Erythroblast (primary cell): ENCODE results near the gene HMGCS2.

Experiments used
- DNase-seq, 2 experiments: peaks; one replicate each; lab custom pipeline; 2025; lab: John Stamatoyannopoulos, UW
- GATA1 ChIP-seq: IDR thresholded peaks from 2 replicates; pipeline ENCODE4 v1.6.1; 2011; ENCODE audit warnings: low read depth, mild to moderate bottlenecking, control low read depth, low read length, moderate library complexity
- POLR2A ChIP-seq: IDR thresholded peaks from 2 replicates; pipeline ENCODE4 v1.6.1; 2011; ENCODE audit warnings: mild to moderate bottlenecking, low read length

HMGCS2 gene

DNA sequence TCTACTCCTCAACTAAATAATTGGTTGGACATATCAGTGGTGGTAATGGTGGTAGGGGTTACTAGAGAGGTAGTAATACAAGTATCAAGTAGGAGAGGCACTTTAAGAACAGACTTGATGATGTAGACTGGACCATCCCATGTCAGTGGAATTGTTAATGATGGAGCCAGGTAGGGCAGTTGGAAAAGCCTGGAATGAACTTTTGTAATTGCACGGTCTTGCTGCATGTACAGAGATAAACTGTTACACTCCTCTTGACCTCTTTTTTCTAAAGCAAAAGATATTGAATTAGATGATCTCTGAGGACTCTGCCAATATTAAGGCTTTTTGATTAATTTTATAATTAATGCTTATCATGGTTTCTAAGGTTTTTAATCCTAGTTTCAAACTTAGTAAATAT, 5.8 kb downstream of the HMGCS2 start:
- DNase-seq = no peak
- TF ChIP-seq POLR2A (no peak), GATA1 (no peak)

DNA sequence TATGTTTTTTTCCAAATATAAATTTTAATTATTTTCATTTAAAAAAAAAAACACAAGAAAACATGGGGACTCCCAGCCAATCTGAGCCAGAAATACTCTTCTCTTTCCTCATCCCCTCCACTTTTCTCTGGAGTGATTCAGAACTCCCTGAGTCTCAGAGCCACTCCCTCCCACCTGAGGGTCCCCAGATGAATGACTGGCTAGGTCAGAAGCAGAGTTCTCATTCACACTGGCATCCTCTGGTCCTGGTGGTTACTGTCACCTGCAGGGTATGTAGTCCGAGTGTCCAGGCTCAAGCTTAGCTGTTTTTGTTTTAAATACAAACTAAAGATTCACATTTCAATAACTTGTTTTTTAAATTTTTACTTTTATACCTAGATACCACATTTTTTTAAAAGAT, 6.3 kb downstream of the HMGCS2 start:
- TF ChIP-seq GATA1 = no peak
- no peak for TF ChIP-seq POLR2A
- no peak for DNase-seq

DNA sequence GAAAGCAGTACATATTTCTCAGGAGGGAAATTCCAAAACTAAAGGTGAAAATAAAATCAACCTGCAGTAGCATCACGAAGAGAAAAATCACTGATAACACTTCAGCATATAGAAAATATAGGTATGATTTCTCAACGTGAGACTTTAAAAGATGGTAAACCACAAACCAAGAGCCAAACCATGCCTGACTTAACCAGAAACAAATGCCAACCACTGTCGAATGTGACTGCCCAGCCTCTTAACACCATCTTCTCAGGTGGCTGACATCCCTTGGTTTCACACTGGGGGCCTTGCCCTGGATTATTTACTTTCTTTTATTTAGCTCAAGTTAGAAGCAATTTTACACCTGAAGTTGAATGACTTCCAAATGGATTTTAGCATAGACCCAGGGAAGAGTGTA, 10.1 kb downstream of the HMGCS2 start:
- DNase-seq = no peak
- TF ChIP-seq GATA1 = no peak
- no peak for TF ChIP-seq POLR2A

DNA sequence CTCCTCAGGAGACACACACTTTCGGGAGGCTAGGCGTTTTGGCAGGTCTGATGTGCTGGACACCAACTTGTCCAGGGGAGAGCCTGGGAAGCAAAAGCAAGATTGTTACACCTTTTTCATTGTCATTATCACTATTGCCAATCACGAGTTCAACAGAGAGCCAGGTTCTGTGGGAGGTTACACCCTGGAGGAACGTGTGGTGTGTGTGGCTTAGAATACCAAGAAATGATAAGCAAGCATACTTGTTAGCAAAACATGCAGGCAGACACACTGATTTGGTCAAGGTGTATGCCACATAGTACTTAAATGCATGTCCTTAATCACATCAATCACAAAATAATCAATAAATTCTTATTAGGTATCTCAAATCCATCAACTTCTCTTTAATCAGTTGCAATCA, 16.1 kb downstream of the HMGCS2 start:
- DNase-seq = no peak
- TF ChIP-seq POLR2A (no peak), GATA1 (no peak)

DNA sequence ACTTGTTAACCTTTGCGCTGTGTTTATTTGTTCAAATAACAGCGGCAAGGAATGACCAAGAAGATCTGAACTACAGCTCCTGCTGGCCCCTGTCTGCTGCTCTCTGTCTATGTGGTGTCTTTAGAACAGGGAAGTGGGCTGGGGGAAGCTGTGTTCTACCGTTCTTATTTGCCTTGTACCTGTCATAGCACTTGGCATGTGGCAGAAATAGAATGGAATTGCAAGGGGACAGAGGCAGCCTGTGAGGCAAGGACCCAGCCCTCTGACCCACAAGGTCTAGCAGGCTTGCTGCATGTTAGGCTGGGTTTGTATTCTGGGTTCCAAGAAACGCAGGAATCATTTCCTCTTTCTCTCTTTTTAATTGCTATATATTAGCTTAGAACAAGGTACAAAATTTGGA, 20.7 kb downstream of the HMGCS2 start:
- TF ChIP-seq POLR2A (no peak), GATA1 (no peak)
- no peak for DNase-seq

DNA sequence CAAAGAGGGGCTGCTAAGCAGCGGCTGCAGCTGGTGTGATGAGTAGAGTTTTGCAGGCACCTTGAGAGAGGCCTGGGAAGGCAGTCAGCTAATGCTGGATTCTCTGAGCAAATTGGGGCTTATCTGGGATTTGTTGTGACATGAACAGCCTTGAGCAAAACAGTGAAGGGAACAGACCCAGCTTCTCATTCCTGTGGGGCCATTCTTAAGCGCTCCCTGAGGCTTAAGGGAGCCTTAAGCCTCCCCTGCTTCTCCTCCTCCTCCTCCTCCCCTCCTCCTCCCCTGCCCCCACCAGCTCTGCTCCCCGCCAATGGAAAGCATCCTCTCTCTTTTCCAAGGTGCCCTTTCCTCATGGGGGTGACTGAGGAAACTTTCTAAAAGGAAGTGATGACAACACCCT, 21.3 kb downstream of the HMGCS2 start:
- no peak for TF ChIP-seq GATA1
- TF ChIP-seq POLR2A = no peak
- no peak for DNase-seq

DNA sequence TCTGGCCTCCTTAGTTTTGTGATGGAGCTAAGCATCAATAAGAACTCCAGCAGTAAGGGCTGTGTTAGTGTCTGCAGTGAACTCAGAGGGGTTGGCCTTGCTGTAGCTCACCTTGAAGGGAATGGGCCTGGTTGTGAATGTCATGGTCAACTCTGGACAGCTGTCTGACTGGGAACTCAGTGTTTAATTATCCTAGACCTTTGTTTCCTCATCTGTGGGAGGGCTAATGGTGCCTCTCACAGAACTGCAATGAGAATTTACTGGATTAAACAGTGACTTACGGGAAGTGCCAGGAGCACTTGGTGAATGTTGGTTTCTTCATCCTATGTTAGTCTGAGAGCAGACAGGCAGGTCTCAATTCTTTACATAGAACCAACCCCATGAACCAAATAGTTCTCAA, 23.7 kb downstream of the HMGCS2 start:
- DNase-seq = no peak
- no peak for TF ChIP-seq GATA1

DNA sequence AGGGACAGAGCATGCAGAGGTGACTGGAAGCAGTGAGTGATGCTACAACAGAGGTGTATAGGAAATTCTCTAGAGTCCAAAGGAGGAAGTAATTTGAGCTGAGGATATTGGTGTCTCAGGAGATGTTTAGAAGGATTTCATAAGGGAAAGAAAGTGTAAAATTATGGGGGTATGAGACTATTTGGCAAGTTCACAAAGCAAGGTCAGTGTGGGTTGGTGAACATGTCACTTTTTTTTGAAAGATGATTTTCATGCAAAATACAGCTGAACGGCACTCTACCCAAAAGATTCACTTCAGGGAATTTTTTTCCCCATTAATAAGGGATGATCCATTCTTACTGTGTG, 24.1 kb downstream of the HMGCS2 start:
- no peak for DNase-seq
- TF ChIP-seq POLR2A (no peak), GATA1 (no peak)

DNA sequence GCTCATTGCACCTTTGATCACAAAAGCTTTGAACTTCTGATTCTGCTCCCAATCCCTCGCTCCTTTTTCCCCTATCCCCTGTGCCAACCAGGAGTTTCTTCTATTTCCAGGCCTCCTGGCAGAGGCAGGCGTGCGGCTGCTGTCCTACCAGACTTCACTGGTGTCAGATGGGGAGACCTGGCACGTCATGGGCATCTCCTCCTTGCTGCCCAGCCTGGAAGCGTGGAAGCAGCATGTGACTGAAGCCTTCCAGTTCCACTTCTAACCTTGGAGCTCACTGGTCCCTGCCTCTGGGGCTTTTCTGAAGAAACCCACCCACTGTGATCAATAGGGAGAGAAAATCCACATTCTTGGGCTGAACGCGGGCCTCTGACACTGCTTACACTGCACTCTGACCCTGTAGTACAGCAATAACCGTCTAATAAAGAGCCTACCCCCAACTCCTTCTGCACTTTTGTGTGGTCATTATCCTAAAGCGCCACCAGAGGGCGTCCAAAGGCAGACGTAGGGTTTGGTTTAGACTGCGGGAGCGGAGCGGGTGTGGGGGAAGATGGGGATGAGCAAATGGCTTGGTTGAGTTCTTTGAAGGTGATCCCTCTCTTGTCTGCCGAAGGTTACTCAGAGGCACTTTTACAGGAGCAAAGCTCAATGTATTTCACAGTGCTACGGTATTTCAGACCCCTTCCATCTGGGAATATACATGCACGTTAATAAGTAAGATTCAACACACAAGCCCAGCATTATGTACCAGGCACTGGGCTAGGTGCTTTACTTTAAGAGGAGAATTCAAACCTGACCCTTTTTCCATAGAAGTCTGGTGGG, 24.7 kb downstream of the HMGCS2 start:
- DNase-seq = peak; percentile 69 to 84
- TF ChIP-seq GATA1 (no peak), POLR2A (no peak)

DNA sequence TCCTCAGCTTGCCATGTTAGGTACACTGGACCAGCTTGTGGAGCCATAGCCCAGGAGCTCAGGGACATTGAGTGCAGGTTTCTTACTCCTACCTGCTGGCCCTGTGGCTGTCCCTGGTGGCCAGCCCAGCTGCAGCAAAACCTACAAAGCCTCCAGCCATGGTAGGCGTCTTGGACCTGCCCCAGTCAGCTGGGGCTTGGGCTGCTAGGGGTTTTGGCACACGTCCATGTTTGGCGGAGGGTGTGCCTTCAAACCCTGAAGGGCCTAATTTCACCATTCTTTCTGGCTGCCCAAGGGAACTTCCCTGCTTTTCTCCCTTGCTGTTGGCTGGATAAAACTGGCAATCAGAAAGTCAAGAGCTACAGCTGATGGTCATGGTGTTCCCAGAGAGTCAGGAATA, 25.4 kb downstream of the HMGCS2 start:
- TF ChIP-seq POLR2A (no peak), GATA1 (no peak)
- peak in 1 of 2 experiments; percentile 10 for DNase-seq

DNA sequence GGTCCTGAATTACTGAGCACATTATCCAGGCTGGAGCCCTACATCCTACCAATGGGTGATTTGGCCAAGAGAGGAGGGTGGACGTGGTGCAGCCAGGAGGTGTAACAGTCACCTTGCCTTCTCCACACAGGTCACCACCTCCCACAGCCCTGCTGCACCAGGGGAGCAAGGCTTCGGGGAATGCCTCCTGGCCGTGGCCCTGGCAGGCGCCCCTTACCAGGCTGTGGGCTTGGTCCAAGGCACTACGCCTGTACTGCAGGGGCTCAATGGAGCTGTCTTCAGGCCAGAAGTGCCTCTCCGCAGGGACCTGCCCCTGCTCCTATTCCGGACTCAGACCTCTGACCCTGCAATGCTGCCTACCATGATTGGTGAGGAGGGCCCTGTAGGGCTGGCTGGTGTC, 26.0 kb downstream of the HMGCS2 start:
- no peak for TF ChIP-seq GATA1
- no peak for TF ChIP-seq POLR2A
- DNase-seq = no peak

DNA sequence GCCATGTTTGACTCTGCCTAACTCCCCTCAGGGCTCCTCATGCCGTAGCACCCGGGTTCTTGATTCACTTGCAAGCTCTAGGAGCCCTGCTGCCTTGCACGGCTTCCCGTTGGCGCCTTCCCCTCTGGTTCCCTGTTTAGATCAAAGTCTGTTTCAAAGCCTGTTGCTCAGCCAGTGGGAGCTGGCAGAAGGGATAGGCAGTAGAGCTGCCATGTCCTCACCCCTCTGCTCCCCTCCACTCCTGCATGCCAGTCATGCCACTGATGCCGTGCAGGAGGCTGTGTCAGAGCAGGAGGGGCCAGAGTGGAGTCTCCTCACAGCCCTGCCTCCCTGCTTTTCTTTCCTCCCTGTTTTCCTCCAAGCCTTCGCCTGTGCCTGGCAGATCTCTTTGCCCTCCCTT, 26.5 kb downstream of the HMGCS2 start:
- DNase-seq = no peak
- no peak for TF ChIP-seq POLR2A
- no peak for TF ChIP-seq GATA1

DNA sequence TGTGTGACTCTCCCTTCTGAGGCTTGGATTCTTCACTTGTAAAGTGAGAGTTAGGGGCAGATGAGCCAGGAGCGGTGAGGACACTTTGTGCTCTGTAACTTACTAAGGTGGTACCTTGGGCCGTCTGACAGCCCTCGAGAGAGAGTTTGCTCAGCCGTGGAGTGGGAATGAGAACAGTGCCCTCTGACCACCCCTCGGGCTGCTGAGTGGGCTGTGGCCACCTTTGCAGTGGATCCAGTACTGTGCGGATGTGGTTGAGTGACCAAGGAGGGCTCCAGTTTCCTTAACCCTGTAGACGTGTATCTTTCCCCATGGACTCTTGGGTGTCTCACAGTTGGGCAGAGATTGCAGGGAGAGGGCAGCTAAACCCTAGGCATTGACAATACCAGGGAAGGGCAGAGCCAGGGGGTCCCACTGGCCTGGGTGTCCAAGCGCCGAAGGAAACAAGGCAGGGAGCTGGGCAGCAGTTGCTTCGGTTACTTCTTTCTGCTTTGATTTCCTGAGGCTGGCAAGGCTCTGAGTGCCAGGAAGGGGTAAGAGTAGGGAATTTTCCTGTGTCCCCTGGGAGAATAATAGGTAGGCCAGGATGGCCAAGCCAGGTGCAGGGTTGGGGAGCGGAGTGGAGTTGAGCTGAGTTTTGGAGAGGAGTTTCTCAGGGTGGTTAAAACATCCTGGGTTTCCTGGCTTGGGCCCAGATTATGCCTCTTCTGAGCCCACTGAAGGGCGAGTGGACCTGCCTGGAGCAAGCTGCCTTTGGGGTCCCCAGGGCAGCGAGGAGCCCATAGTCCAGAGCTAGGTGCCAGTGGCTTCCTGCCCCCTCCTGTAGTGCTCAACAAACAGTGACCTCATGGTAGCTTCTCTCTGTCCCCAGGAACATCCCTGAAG, 27.6 kb downstream of the HMGCS2 start:
- no peak for TF ChIP-seq GATA1
- no peak for TF ChIP-seq POLR2A
- no peak for DNase-seq

DNA sequence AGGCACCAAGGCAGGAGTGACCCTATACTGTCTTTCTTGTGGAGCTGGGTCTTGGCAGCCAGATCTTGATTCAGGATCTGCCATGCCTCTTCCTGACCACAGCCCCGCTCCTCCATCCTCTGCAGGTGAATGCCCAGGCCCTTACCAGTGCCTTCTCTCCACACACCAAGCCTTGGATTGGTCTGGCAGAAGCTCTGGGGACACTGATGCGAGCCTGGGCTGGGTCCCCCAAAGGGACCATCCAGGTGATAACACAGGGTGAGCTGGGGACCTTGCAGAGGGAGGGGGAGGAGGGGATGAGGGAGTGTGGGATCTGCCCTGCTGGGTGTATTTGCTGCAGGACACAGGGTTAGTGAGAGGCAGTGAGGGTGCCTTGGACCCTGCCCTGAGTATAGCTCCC, 28.4 kb downstream of the HMGCS2 start:
- TF ChIP-seq POLR2A (no peak), GATA1 (no peak)
- DNase-seq = no peak

DNA sequence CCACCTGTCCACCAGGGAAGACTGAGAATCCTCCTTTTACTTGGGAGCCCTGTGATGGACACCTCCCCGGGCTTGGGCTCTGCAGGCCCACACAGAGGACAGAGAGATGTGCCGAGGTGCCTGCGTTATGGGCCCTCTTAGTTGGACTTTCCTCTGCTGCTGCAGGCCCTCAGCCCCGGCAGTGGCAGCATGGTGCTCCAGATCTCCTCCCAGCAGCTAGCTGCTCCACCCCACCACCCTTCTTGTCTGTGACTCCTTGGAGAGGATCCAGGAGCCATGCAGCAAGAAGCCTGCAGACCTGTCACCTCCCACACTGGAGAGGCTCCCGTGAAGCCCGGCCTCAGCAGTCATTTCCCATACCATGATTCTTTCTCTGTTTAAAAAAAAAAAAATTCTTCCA, 29.6 kb downstream of the HMGCS2 start:
- DNase-seq = peak; percentile 14 to 36
- TF ChIP-seq GATA1 (no peak), POLR2A (no peak)
